HFFc6 (cell line): Measurements from ENCODE around the gene TXNDC2. TPM values are rescaled to one million over a fixed set of nuclear protein-coding genes. Genes with fewer than 3 reads are reported as not detected.

Experiments
- DNase-seq: peaks from one replicate; pipeline ENCODE4 v3.0.0-alpha.2; 2018
- H3K27ac Mint-ChIP-seq: 2 replicates; pipeline ENCODE4 v1.8.0; 2020; ENCODE audit warnings: mild to moderate bottlenecking, mixed read lengths
- H3K27me3 Mint-ChIP-seq: 2 replicates; pipeline ENCODE4 v1.8.0; 2021; ENCODE audit warnings: mild to moderate bottlenecking, moderate library complexity, mixed read lengths; ENCODE audit not compliant: insufficient read depth
- H3K36me3 Mint-ChIP-seq: 2 replicates; pipeline ENCODE4 v1.8.0; 2021; ENCODE audit warnings: low read depth, mixed read lengths
- H3K4me1 Mint-ChIP-seq: 2 replicates; pipeline ENCODE4 v1.8.0; 2020; ENCODE audit warnings: low read depth, mixed read lengths
- H3K4me3 Mint-ChIP-seq: 2 replicates; pipeline ENCODE4 v1.8.0; 2020; ENCODE audit warnings: mild to moderate bottlenecking, moderate library complexity, mixed read lengths
- H3K9me3 Mint-ChIP-seq: 2 replicates; pipeline ENCODE4 v1.8.0; 2020; ENCODE audit warnings: mild to moderate bottlenecking, mixed read lengths
- total RNA-seq, 6 experiments: library from RNA; stranded (reverse); fragmentation: NEBNext Ultra II Directional; extraction: Animal tissue kit (Norgen Biotek cat#: 25700); gene quantifications; 2 replicates in 1 of 6; 3 replicates in 5 of 6; pipeline ENCODE4 v1.2.3, GENCODE V29; 2021
- TF ChIP-seq, protein P1 (sequence below): fragments of 200-600 bp; sonication (generic); IDR thresholded peaks from 2 replicates; pipeline ENCODE4 v1.5.0; 2021; ENCODE audit warnings: antibody characterized with exemption, mild to moderate bottlenecking

The TXNDC2 gene
- total RNA-seq, 6 experiments from 2014 or later: 0.14 to 0.34 (median 0.18) TPM; not detected in 3

DNA sequence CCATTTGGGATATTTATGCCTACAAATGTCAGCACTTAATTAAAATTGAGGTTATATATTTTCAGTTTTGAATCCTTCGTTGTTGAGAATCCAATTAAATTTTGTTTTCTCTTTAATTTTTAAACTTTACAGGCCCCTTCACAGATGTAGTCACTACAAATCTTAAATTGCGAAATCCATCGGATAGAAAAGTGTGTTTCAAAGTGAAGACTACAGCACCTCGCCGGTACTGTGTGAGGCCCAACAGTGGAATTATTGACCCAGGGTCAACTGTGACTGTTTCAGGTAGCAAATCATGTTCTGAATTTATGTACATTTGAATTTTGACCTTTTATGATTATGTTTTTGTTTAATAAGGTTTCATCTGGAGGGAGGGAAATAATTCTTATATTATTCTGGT is 45.9 kb downstream of the TXNDC2 start:
- Mint-ChIP-seq H3K36me3 (peaks cover 24% of the 10 kb centered on the region), H3K27ac (no peak overlapping the region), H3K4me3 (no peak overlapping the region), H3K27me3 (no peaks in the 10 kb centered on the region), H3K9me3 (no peaks in the 10 kb centered on the region), H3K4me1 (peaks cover 60% of the 10 kb centered on the region)
- DNase-seq: no peak
- TF ChIP-seq, protein P1, sequence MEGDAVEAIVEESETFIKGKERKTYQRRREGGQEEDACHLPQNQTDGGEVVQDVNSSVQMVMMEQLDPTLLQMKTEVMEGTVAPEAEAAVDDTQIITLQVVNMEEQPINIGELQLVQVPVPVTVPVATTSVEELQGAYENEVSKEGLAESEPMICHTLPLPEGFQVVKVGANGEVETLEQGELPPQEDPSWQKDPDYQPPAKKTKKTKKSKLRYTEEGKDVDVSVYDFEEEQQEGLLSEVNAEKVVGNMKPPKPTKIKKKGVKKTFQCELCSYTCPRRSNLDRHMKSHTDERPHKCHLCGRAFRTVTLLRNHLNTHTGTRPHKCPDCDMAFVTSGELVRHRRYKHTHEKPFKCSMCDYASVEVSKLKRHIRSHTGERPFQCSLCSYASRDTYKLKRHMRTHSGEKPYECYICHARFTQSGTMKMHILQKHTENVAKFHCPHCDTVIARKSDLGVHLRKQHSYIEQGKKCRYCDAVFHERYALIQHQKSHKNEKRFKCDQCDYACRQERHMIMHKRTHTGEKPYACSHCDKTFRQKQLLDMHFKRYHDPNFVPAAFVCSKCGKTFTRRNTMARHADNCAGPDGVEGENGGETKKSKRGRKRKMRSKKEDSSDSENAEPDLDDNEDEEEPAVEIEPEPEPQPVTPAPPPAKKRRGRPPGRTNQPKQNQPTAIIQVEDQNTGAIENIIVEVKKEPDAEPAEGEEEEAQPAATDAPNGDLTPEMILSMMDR: no peak

DNA sequence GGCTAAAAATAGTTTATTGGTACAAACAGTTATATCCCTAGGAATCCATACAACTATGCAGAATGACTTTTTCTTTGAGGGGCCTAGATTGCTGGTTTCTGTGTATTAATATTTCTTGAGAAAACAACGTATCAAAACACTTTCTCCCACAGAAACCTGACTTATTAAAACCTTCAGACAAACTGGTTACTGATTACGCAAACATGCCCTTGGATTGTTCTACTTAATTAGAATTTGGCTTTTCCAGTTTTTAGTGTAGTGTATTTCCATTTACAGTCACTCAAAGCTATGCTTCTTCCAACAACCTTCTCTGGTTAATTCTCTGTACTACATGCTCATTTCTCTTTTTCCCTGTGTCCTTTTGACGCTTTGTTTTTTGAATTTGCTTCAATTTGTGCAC is 48.1 kb downstream of the TXNDC2 start:
- peaks cover 30% of the 10 kb centered on the region for H3K36me3 Mint-ChIP-seq
- H3K27ac Mint-ChIP-seq: 0 out of 2 replicates have a peak overlapping the region, but pooled peaks have one; percentile 21
- no peaks in the 10 kb centered on the region for H3K27me3 Mint-ChIP-seq
- TF ChIP-seq, protein P1: no peak
- no peak overlapping the region for H3K4me3 Mint-ChIP-seq
- peaks cover 40% of the 10 kb centered on the region for H3K4me1 Mint-ChIP-seq
- DNase-seq: no peak
- H3K9me3 Mint-ChIP-seq: no peaks in the 10 kb centered on the region

DNA sequence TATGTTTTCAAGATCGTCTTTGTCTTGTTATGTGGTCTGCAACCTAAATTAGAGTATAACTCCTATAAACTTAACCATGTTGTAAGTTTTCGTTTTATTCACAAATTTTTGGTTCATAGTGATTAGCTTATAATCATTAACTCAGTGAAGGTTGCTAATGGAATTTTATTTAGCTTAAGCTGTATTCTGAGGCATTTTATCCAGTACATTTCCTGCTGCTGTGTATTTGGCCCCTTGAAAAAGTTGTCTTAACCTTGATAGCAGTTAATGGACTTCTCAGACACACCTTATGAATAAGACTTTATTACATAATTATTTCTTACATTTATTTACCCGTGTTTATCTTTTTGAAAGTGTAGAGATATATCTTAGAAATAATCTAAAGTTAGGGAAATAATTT is 48.5 kb downstream of the TXNDC2 start:
- Mint-ChIP-seq H3K4me1 (peaks cover 36% of the 10 kb centered on the region), H3K27ac (no peak overlapping the region), H3K4me3 (no peak overlapping the region), H3K36me3 (peaks cover 30% of the 10 kb centered on the region), H3K27me3 (no peaks in the 10 kb centered on the region), H3K9me3 (no peaks in the 10 kb centered on the region)
- TF ChIP-seq, protein P1: no peak
- no peak for DNase-seq

Other genes with a start within 250 kb of the TXNDC2 start
- gene RAB31, start 177.7 kb upstream of the TXNDC2 start, total RNA-seq: 10 to 100 TPM; 29.4 to 47.5 (median 43.5) TPM
- gene VAPA, start 28.0 kb downstream of the TXNDC2 start, total RNA-seq: 100 to 1,000 TPM; 184 to 237 (median 206) TPM